K562 (cell line): ENCODE data around the gene SOX18. TPM values are rescaled to one million over a fixed set of nuclear protein-coding genes. Genes with fewer than 3 reads are reported as not detected.

Source experiments
- ATAC-seq: fragments of 200-7000 bp; cut with Tn5 transposase; 3 replicates; pipeline ENCODE4 v1.9.1; 2020; ENCODE audit warnings: moderate library complexity
- BruUV-seq: library from RNA; stranded (reverse); fragments of 400-500 nt; replicated peaks from 2 replicates; lab custom pipeline; 2021; lab: Mats Ljungman, UMichigan
- CTCF ChIA-PET: fragments of 300-600 bp; formaldehyde crosslinking; extraction: SDS; loops from one replicate; lab custom pipeline; 2021; ENCODE audit warnings: low intra/inter-chr PET ratio; lab: Yijun Ruan, JAX
- POLR2A ChIA-PET: fragments of 300-600, 350-650 bp; sonication (Branson Sonifier 250); formaldehyde crosslinking; extraction: SDS; loops from one replicate; lab custom pipeline; 2021; ENCODE audit warnings: antibody characterized with exemption, inconsistent platforms; lab: Yijun Ruan, JAX
- DNase-seq, 4 experiments: peaks; one replicate each; pipeline versions ENCODE4 v3.0.0 to v3.0.0-alpha.2; 2011 to 2018; ENCODE audit warnings: low spot score in 3 of 4, mixed read lengths in 3 of 4; ENCODE audit errors: extremely low read depth in 1 of 4
- FAIRE-seq: peaks from 2 replicates; lab custom pipeline; 2011; peaks lifted over from hg19 to GRCh38; lab: Jason Lieb, UNC
- H2AFZ ChIP-seq: 2 replicates; pipeline ENCODE4 v1.6.0; 2011; ENCODE audit warnings: low read depth, low read length, control low read depth, inconsistent platforms
- H3K27ac ChIP-seq: fragments of 200-600 bp; 3 replicates; pipeline ENCODE4 v1.8.0; 2011; ENCODE audit warnings: low read depth, mild to moderate bottlenecking, control low read depth, inconsistent platforms, low read length, moderate library complexity, mixed read lengths; ENCODE audit errors: extremely low read depth
- H3K27me3 ChIP-seq, 2 experiments: fragments of 300-600 bp in 1 of 2; 2 replicates in 1 of 2; 3 replicates in 1 of 2; pipeline versions ENCODE4 v1.6.0 to v1.8.0; 2011; ENCODE audit warnings: inconsistent platforms in 2 of 2, low read length in 2 of 2, mild to moderate bottlenecking in 1 of 2, mixed read lengths in 1 of 2, moderate library complexity in 1 of 2; ENCODE audit not compliant: control insufficient read depth in 2 of 2, insufficient read depth in 2 of 2
- H3K36me3 ChIP-seq: fragments of 300-600 bp; 3 replicates; pipeline ENCODE4 v1.8.0; 2011; ENCODE audit warnings: mild to moderate bottlenecking, low read length, inconsistent platforms; ENCODE audit not compliant: control insufficient read depth, insufficient read depth
- H3K4me1 ChIP-seq, 2 experiments: fragments of 200-600 bp in 1 of 2; replicated peaks in 1 of 2; 2 replicates in 1 of 2; 3 replicates in 1 of 2; pipeline versions ENCODE4 v1.5.1 to v1.8.0; 2011; ENCODE audit warnings: inconsistent platforms in 2 of 2, low read length in 2 of 2, mild to moderate bottlenecking in 1 of 2, mixed read lengths in 1 of 2, moderate library complexity in 1 of 2; ENCODE audit not compliant: control insufficient read depth in 2 of 2, insufficient read depth in 2 of 2
- H3K4me2 ChIP-seq: 2 replicates; pipeline ENCODE4 v1.6.1; 2011; ENCODE audit warnings: low read length, control low read depth, inconsistent platforms, mixed read lengths; ENCODE audit not compliant: insufficient read depth
- H3K4me3 ChIP-seq: fragments of 200-600 bp; sonication (generic), shearing (Covaris generic); 2 replicates; pipeline ENCODE4 v1.5.1; 2016; ENCODE audit warnings: control low read depth, inconsistent platforms
- H3K79me2 ChIP-seq: fragments of 200-600 bp; 3 replicates; pipeline ENCODE4 v1.8.0; 2011; ENCODE audit warnings: low read length, inconsistent platforms; ENCODE audit not compliant: control insufficient read depth, insufficient read depth
- H3K9ac ChIP-seq, 2 experiments: 2 replicates each; pipeline versions ENCODE4 v1.6.0 to v1.6.1; 2011; ENCODE audit warnings: low read depth in 2 of 2, low read length in 2 of 2, control low read depth in 1 of 2, inconsistent platforms in 1 of 2, mild to moderate bottlenecking in 1 of 2, mixed read lengths in 1 of 2; ENCODE audit not compliant: insufficient read depth in 1 of 2
- H3K9me1 ChIP-seq: one replicate; pipeline ENCODE4 v1.6.0; 2011; ENCODE audit warnings: inconsistent platforms, mild to moderate bottlenecking, low read length, moderate library complexity; ENCODE audit not compliant: control insufficient read depth, insufficient read depth
- H3K9me3 ChIP-seq: replicated peaks from 2 replicates; pipeline ENCODE4 v1.5.1; 2011; ENCODE audit warnings: low read depth, low read length, inconsistent platforms; ENCODE audit not compliant: control insufficient read depth, insufficient read depth
- H4K20me1 ChIP-seq: replicated peaks from 2 replicates; pipeline ENCODE4 v1.6.1; 2011; ENCODE audit warnings: low read length, inconsistent platforms, mixed read lengths; ENCODE audit not compliant: control insufficient read depth, insufficient read depth
- AFF1 ChIP-seq, 2 experiments: fragments of 450-650 bp; IDR thresholded peaks; 2 replicates each; pipeline ENCODE4 v1.6.1; 2018; ENCODE audit warnings: mild to moderate bottlenecking in 2 of 2, low read depth in 1 of 2; ENCODE audit not compliant: partially characterized antibody in 2 of 2
- BACH1 ChIP-seq: fragments of 200-800 bp; sonication (Bioruptor generic); IDR thresholded peaks from 2 replicates; pipeline ENCODE4 v1.6.1; 2016; ENCODE audit warnings: missing genetic modification characterization, missing compliant biosample characterization
- BMI1 ChIP-seq: fragments of 150-350 bp; IDR thresholded peaks from 2 replicates; pipeline ENCODE4 v1.6.1; 2014; ENCODE audit warnings: low read length
- CC2D1A ChIP-seq: fragments of 450-650 bp; IDR thresholded peaks from 2 replicates; pipeline ENCODE4 v1.6.1; 2017; ENCODE audit warnings: mild to moderate bottlenecking
- E2F4 ChIP-seq: sonication (generic); formaldehyde crosslinking; IDR thresholded peaks from 2 replicates; pipeline ENCODE4 v1.8.0; 2022; ENCODE audit warnings: mild to moderate bottlenecking, low read depth, missing genetic modification reagents
- GABPB2 ChIP-seq: fragments of 250-450 bp; sonication (Bioruptor Pico); conservative IDR thresholded peaks from 2 replicates; pipeline ENCODE4 v1.5.1; 2021; ENCODE audit warnings: mild to moderate bottlenecking
- GTF2F1 ChIP-seq: IDR thresholded peaks from 2 replicates; pipeline ENCODE4 v1.6.1; 2011; ENCODE audit warnings: low read depth, low read length, improper control_type of control experiment
- HCFC1 ChIP-seq: IDR thresholded peaks from 2 replicates; pipeline ENCODE4 v1.6.1; 2012; ENCODE audit warnings: low read depth, low read length, improper control_type of control experiment
- LEF1 ChIP-seq: fragments of 450-650 bp; IDR thresholded peaks from 2 replicates; pipeline ENCODE4 v1.6.1; 2016; ENCODE audit warnings: mild to moderate bottlenecking
- MECOM ChIP-seq: fragments of 250-450 bp; sonication (Bioruptor Pico); IDR thresholded peaks from 2 replicates; pipeline ENCODE4 v1.8.0; 2022; ENCODE audit warnings: inconsistent platforms
- MTA2 ChIP-seq: fragments of 450-650 bp; IDR thresholded peaks from 2 replicates; pipeline ENCODE4 v1.6.1; 2016; ENCODE audit warnings: low read depth
- PHB ChIP-seq: fragments of 250-450 bp; sonication (Bioruptor Pico); IDR thresholded peaks from 2 replicates; pipeline ENCODE4 v1.5.0; 2021
- ZFP1 ChIP-seq: fragments of 450-650 bp; formaldehyde crosslinking; IDR thresholded peaks from 2 replicates; pipeline ENCODE4 v1.4.0; 2020; ENCODE audit warnings: mild to moderate bottlenecking, mixed read lengths
- ZNF133 ChIP-seq: fragments of 250-450 bp; sonication (Bioruptor Pico); IDR thresholded peaks from 2 replicates; pipeline ENCODE4 v1.4.0; 2020; ENCODE audit warnings: mild to moderate bottlenecking
- WGBS: fragments of 100-300 bp; shearing (Covaris generic); methylation state at CpG from one replicate; pipeline ENCODE4 v1.1.6; 2016; ENCODE audit warnings: low coverage, mixed read lengths; ENCODE audit not compliant: insufficient coverage; ENCODE audit errors: missing lambda C conversion rate; 5-methylcytosine and 5-hydroxymethylcytosine counted together
- in situ Hi-C: fragments of 300-500 bp; cut with MboI; formaldehyde crosslinking; loops from 4 replicates; pipeline ENCODE4 v1.15.0; 2018; ENCODE audit warnings: inconsistent platforms, mixed read lengths
- intact Hi-C: fragments of 100-400 bp; cut with micrococcal nuclease; formaldehyde crosslinking; loops from 2 replicates; pipeline ENCODE4 v1.14.2; 2022
- polyA plus RNA-seq, 8 experiments: library from polyadenylated mRNA; depleted of rRNA in 4 of 8; stranded (reverse) in 5 of 8; unstranded in 3 of 8; fragments of >200 nt; fragmentation: Nextera tagmentation in 2 of 8; fragmentation: Illumina TruSeq in 1 of 8; extraction: Ambion mirVana in 2 of 8; extraction: Trizol in 1 of 8; gene quantifications; 2 replicates each; pipeline versions ENCODE4 v1.2.1 to v1.2.3, GENCODE V29; 2011 to 2014; ENCODE audit warnings: inconsistent platforms in 1 of 8, missing spikeins in 1 of 8
- total RNA-seq, 7 experiments: library from RNA; depleted of rRNA in 6 of 7; stranded (reverse); fragments of >200 nt in 6 of 7; fragmentation: Illumina TruSeq in 2 of 7; extraction: Trizol in 2 of 7; gene quantifications; 2 replicates each; pipeline versions ENCODE4 v1.2.1 to v1.2.3, GENCODE V29; 2011 to 2021; ENCODE audit warnings: low replicate concordance in 1 of 7
- TF ChIP-seq, protein P1 (sequence below): fragments of 250-450 bp; sonication (Bioruptor Pico); IDR thresholded peaks from 2 replicates; pipeline ENCODE4 v1.4.0; 2020; ENCODE audit warnings: mild to moderate bottlenecking, moderate library complexity
- TF ChIP-seq, protein P2 (sequence below): fragments of 250-450 bp; sonication (Bioruptor Pico); IDR thresholded peaks from 2 replicates; pipeline ENCODE4 v1.4.0; 2020; ENCODE audit warnings: mild to moderate bottlenecking

Gene SOX18
- total and polyA plus RNA-seq, 9 of the 15 experiments (the other 6 are each of a cell fraction or from before 2014, with no cell fraction given): 0.15 to 19.8 (median 0.33) TPM

DNA sequence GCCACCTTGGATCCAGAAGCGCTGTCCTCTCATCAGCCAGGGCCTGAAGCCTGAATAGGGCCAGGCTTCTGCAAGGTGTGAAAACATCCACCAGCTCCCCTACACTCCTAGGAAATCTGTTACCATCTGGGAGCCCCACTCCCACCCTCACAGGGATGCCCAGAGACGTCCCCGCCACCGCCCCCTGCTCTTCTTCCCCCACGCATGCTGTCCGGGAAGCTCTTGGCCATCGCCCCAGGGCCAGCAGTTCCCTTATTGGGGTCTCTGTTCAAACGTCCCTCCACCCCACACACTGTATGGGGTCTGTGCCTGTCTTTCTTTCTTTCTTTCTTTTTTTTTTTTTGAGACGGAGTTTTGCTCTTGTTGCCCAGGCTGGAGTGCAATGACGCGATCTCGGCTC lies 26.1 kb upstream of the SOX18 start:
- no peak overlapping the region for H3K9ac ChIP-seq
- no peaks in the 10 kb centered on the region for H3K9me1 ChIP-seq
- no peak overlapping the region for H3K27ac ChIP-seq
- no peak overlapping the region for H2AFZ ChIP-seq
- H3K4me2 ChIP-seq: no peak overlapping the region
- peaks cover 8% of the 10 kb centered on the region; the same call in 1 of the 3 replicates for H3K36me3 ChIP-seq
- FAIRE-seq: no peak
- ATAC-seq: no peak
- H3K9me3 ChIP-seq: no peaks in the 10 kb centered on the region
- no TSS peak for BruUV-seq
- DNase-seq: no peak
- ChIA-PET CTCF (no interaction called here), POLR2A (no interaction called here)
- H3K79me2 ChIP-seq: peaks cover 10% of the 10 kb centered on the region; the same call in 2 of the 3 replicates
- peaks cover 13 to 82% of the 10 kb centered on the region in 2 experiments; a peak in 4 of 5 replicates for H3K4me1 ChIP-seq
- in situ Hi-C loops (no loop called here), intact Hi-C loops (no loop called here)
- WGBS: 82% methylated on average over 7 of the region's 12 CpGs
- H4K20me1 ChIP-seq: no peaks in the 10 kb centered on the region
- H3K4me3 ChIP-seq: no peak overlapping the region
- H3K27me3 ChIP-seq: no peaks in the 10 kb centered on the region
- TF ChIP-seq MECOM (CRISPR knock-in tag) (no peak), GTF2F1 (no peak), MTA2 (no peak), BACH1 (tag) (no peak), GABPB2 (CRISPR knock-in tag) (no peak), AFF1 (IDR thresholded peaks at IDR 0.05; ENCODE audit: low read depth in 1 of 2, partially characterized antibody in 2 of 2) (no peak), E2F4 (CRISPR knock-in tag) (no peak), LEF1 (no peak), HCFC1 (no peak), ZFP1 (CRISPR knock-in tag) (no peak), CC2D1A (no peak), PHB (CRISPR knock-in tag) (no peak), ZNF133 (no peak), BMI1 (no peak)
- TF ChIP-seq, protein P1, sequence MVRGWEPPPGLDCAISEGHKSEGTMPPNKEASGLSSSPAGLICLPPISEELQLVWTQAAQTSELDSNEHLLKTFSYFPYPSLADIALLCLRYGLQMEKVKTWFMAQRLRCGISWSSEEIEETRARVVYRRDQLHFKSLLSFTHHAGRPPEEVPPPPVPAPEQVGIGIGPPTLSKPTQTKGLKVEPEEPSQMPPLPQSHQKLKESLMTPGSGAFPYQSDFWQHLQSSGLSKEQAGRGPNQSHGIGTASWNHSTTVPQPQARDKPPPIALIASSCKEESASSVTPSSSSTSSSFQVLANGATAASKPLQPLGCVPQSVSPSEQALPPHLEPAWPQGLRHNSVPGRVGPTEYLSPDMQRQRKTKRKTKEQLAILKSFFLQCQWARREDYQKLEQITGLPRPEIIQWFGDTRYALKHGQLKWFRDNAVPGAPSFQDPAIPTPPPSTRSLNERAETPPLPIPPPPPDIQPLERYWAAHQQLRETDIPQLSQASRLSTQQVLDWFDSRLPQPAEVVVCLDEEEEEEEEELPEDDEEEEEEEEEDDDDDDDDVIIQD (CRISPR knock-in tag): no peak
- TF ChIP-seq, protein P2, sequence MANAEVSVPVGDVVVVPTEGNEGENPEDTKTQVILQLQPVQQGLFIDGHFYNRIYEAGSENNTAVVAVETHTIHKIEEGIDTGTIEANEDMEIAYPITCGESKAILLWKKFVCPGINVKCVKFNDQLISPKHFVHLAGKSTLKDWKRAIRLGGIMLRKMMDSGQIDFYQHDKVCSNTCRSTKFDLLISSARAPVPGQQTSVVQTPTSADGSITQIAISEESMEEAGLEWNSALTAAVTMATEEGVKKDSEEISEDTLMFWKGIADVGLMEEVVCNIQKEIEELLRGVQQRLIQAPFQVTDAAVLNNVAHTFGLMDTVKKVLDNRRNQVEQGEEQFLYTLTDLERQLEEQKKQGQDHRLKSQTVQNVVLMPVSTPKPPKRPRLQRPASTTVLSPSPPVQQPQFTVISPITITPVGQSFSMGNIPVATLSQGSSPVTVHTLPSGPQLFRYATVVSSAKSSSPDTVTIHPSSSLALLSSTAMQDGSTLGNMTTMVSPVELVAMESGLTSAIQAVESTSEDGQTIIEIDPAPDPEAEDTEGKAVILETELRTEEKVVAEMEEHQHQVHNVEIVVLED (CRISPR knock-in tag): no peak
